Adrenal gland (tissue), 12 donors: Measurements from ENCODE around the gene WBP1L. TPM values are rescaled to one million over a fixed set of nuclear protein-coding genes. Genes with fewer than 3 reads are reported as not detected.

Source experiments
- DNase-seq, 7 donors: peaks; one replicate each; pipeline ENCODE4 v3.0.0-alpha.2; 2019 to 2020
- H3K27ac ChIP-seq, 5 donors: fragments of 200-600 bp; sonication (generic) in 4 of 5; 1 replicate in 3 of 5; 2 replicates in 2 of 5; pipeline versions ENCODE4 v1.5.1 to v1.8.0; 2016 to 2020; ENCODE audit warnings: mild to moderate bottlenecking in 1 of 5
- H3K27me3 ChIP-seq: fragments of 200-600 bp; 2 replicates; pipeline ENCODE4 v1.8.0; 2021
- H3K36me3 ChIP-seq, 2 donors: fragments of 200-600 bp; replicated peaks in 1 of 2; 1 replicate in 1 of 2; 2 replicates in 1 of 2; pipeline versions ENCODE4 v1.5.1 to v1.8.0; 2018 to 2022
- H3K4me1 ChIP-seq, 2 donors: fragments of 200-600 bp; replicated peaks in 1 of 2; 1 replicate in 1 of 2; 2 replicates in 1 of 2; pipeline versions ENCODE4 v1.5.1 to v1.8.0; 2018 to 2021
- H3K4me3 ChIP-seq, 4 donors: fragments of 200-600 bp; sonication (generic) in 3 of 4; one replicate each; pipeline ENCODE4 v1.5.1; 2016 to 2018
- H3K9me3 ChIP-seq, 3 donors: fragments of 200-600 bp; sonication (generic) in 1 of 3; replicated peaks in 1 of 3; 1 replicate in 2 of 3; 2 replicates in 1 of 3; pipeline versions ENCODE4 v1.5.1 to v1.8.0; 2016 to 2021
- POLR2A ChIP-seq, 2 donors: fragments of 450-650 bp; IDR thresholded peaks; one replicate each; pipeline ENCODE4 v1.6.1; 2017; ENCODE audit warnings: antibody characterized with exemption in 2 of 2, mild to moderate bottlenecking in 2 of 2, moderate library complexity in 1 of 2
- WGBS, 4 donors: extraction: QIAGEN DNeasy Blood & Tissue Kit in 2 of 4; methylation state at CpG; one replicate each; pipeline versions ENCODE4 v1.1.5 to v1.1.7; 2013 to 2017; 5-methylcytosine and 5-hydroxymethylcytosine counted together
- intact Hi-C, 2 donors: fragments of 100-400 bp; cut with DNase I; formaldehyde crosslinking; loops; one replicate each; pipeline versions ENCODE4 v1.14.1 to v1.15.0; 2022 to 2023
- polyA plus RNA-seq, 3 donors: library from polyadenylated mRNA; stranded (reverse); fragments of 200-250 nt in 2 of 3; fragments of 350-450 nt in 1 of 3; fragmentation: Illumina TruSeq in 1 of 3; extraction: RNeasy Lipid Tissue Mini Kit (QIAGEN cat#74804) in 1 of 3; gene quantifications; one replicate each; pipeline ENCODE4 v1.2.3, GENCODE V29; 2013 to 2014
- total RNA-seq, 9 donors: library from RNA; depleted of rRNA in 4 of 9; stranded (reverse); fragments of >200 nt in 4 of 9; fragments of 120-200 nt in 1 of 9; fragmentation: NEBNext Ultra II Directional in 1 of 9; extraction: Animal tissue kit (Norgen Biotek cat#: 25700) in 1 of 9; gene quantifications; one replicate each; pipeline versions ENCODE4 v1.1.0 to v1.2.4, GENCODE V29; 2013 to 2023
- TF ChIP-seq, protein P1 (sequence below), 6 experiments: fragments of 450-650 bp in 4 of 6; fragments of 200-600 bp in 2 of 6; sonication (generic) in 1 of 6; IDR thresholded peaks; 1 replicate in 5 of 6; 2 replicates in 1 of 6; pipeline versions ENCODE4 v1.5.1 to v1.8.0; 2016 to 2021; ENCODE audit warnings: antibody characterized with exemption in 6 of 6, mild to moderate bottlenecking in 2 of 6, moderate library complexity in 1 of 6
- donor health status: healthy with polysubstance abuse.
- donor health status: Bipolar disorder and iron deficiency.
- donor health status: DM: yes; HTN: yes; CAD: no.
- donor health status: DM: no; HTN: no; CAD: no.
- donor health status: DM: no; HTN: no; CAD: no.
- donor health status: DM: yes; HTN: yes; CAD: no.

WBP1L gene
- total and polyA plus RNA-seq, 12 donors, result 38.5 to 231 (median 107) TPM

- Histone ChIP-seq H3K9me3 (no peaks in the 10 kb centered on the region), H3K27me3 (no peaks in the 10 kb centered on the region), H3K36me3 (no peaks in the 10 kb centered on the region), H3K4me1 (no peaks in the 10 kb centered on the region), H3K4me3 (no peak overlapping the region), H3K27ac (no peak overlapping the region)
- TF ChIP-seq POLR2A (IDR thresholded peaks at IDR 0.05), result no peak
- TF ChIP-seq, protein P1, sequence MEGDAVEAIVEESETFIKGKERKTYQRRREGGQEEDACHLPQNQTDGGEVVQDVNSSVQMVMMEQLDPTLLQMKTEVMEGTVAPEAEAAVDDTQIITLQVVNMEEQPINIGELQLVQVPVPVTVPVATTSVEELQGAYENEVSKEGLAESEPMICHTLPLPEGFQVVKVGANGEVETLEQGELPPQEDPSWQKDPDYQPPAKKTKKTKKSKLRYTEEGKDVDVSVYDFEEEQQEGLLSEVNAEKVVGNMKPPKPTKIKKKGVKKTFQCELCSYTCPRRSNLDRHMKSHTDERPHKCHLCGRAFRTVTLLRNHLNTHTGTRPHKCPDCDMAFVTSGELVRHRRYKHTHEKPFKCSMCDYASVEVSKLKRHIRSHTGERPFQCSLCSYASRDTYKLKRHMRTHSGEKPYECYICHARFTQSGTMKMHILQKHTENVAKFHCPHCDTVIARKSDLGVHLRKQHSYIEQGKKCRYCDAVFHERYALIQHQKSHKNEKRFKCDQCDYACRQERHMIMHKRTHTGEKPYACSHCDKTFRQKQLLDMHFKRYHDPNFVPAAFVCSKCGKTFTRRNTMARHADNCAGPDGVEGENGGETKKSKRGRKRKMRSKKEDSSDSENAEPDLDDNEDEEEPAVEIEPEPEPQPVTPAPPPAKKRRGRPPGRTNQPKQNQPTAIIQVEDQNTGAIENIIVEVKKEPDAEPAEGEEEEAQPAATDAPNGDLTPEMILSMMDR (IDR thresholded peaks at IDR 0.05), result no peak
- intact Hi-C loops, result no loop called here
- DNase-seq, result no peak
- 71 to 73% (median 72%) methylated on average over 2 of the region's 2 CpGs for WGBS, 4 donors
These were observed 38.2 kb upstream of the WBP1L start for GRCh38 chr10:102705531-102705930.

DNA sequence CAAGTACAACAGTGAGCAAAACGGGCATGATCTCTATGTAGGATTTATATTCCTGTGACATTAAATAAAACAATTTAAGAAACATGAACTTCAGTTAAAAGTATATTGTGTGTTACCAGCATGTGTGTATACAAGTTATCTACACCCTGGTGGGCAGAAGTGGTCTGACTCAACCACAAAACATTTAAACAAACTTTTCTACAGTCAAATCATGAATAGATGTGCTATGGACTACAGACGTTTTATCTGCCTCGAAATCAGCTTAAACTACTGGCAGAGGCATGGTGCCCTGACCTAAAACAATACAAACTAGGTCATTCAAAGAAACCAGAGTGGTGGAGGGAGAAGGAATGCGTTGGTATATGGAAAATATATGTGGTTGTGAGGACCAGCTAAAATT is 33.1 kb upstream of the WBP1L start:
- Histone ChIP-seq H3K27me3 (no peaks in the 10 kb centered on the region), H3K9me3 (no peaks in the 10 kb centered on the region), H3K4me3 (no peak overlapping the region), H3K36me3 (no peaks in the 10 kb centered on the region), H3K4me1 (peaks cover 0 to 24% of the 10 kb centered on the region in 2 donors), H3K27ac (no peak overlapping the region)
- intact Hi-C loops, result no loop called here
- TF ChIP-seq, protein P1 (IDR thresholded peaks at IDR 0.05), result no peak
- TF ChIP-seq POLR2A (IDR thresholded peaks at IDR 0.05), result no peak
- 37 to 49% (median 40%) methylated on average over 4 of the region's 4 CpGs for WGBS, 4 donors
- no peak for DNase-seq

- H3K9me3 ChIP-seq, result no peaks in the 10 kb centered on the region
- TF ChIP-seq, protein P1 (IDR thresholded peaks at IDR 0.05), result no peak
- no peak for TF ChIP-seq POLR2A (IDR thresholded peaks at IDR 0.05)
- intact Hi-C loops, result no loop called here
- no peaks in the 10 kb centered on the region for H3K36me3 ChIP-seq
- DNase-seq, result no peak
- H3K27me3 ChIP-seq, result no peaks in the 10 kb centered on the region
- H3K27ac ChIP-seq, result no peak overlapping the region
- H3K4me3 ChIP-seq, result no peak overlapping the region
- peaks cover 0 to 26% of the 10 kb centered on the region in 2 donors for H3K4me1 ChIP-seq
- 84 to 87% (median 85%) methylated on average over 4 of the region's 4 CpGs for WGBS, 4 donors
These were observed 31.7 kb upstream of the WBP1L start for GRCh38 chr10:102712089-102712488.

GRCh38 chr10:102712843-102713538 is 30.8 kb upstream of the WBP1L start:
- no peaks in the 10 kb centered on the region for H3K27me3 ChIP-seq
- peaks cover 0 to 30% of the 10 kb centered on the region in 2 donors for H3K4me1 ChIP-seq
- WGBS, 4 donors, result 6 to 11% (median 10%) methylated on average over 8 of the region's 8 CpGs
- peak overlapping the region in 2 of 4 donors; percentile 86 to 97 for H3K4me3 ChIP-seq
- H3K9me3 ChIP-seq, result no peaks in the 10 kb centered on the region
- TF ChIP-seq POLR2A (IDR thresholded peaks at IDR 0.05), result no peak
- TF ChIP-seq, protein P1 (IDR thresholded peaks at IDR 0.05), result no peak
- H3K36me3 ChIP-seq, result no peaks in the 10 kb centered on the region
- intact Hi-C loops, result no loop called here
- DNase-seq, result no peak
- peak overlapping the region in 4 of 5 donors; percentile 69 to 85 (median 80) for H3K27ac ChIP-seq
